Erythroblast (primary cell): ENCODE results near the gene FBXO42.
A peak's percentile ranks its signal among the peaks of the same experiment; 100 is the strongest.

Source experiments
- GATA1 ChIP-seq: IDR thresholded peaks from 2 replicates; pipeline ENCODE4 v1.6.1; 2011; ENCODE audit warnings: low read depth, mild to moderate bottlenecking, control low read depth, low read length, moderate library complexity
- POLR2A ChIP-seq: IDR thresholded peaks from 2 replicates; pipeline ENCODE4 v1.6.1; 2011; ENCODE audit warnings: mild to moderate bottlenecking, low read length

GRCh38 chr1:16236511-16237342 is 115.6 kb downstream of the FBXO42 start, which contains the start of gene CPLANE2:
- TF ChIP-seq POLR2A (peak; percentile 63), GATA1 (no peak)
